Tibial artery (tissue), 4 donors: ENCODE data around the gene TBATA.

Experiments
- DNase-seq, 2 donors: peaks; one replicate each; pipeline ENCODE4 v3.0.0-alpha.2; 2019
- H3K27ac ChIP-seq, 2 donors: fragments of 200-600 bp; sonication (generic) in 1 of 2; 1 replicate in 1 of 2; 2 replicates in 1 of 2; pipeline ENCODE4 v1.5.1; 2018 to 2019; ENCODE audit warnings: mild to moderate bottlenecking in 1 of 2
- H3K27me3 ChIP-seq, 2 donors: fragments of 200-600 bp; sonication (generic) in 1 of 2; one replicate each; pipeline versions ENCODE4 v1.5.1 to v1.6.0; 2016 to 2019
- H3K36me3 ChIP-seq, 3 donors: fragments of 200-600 bp; sonication (generic) in 2 of 3; one replicate each; pipeline ENCODE4 v1.5.1; 2016 to 2019; ENCODE audit warnings: mild to moderate bottlenecking in 2 of 3
- H3K4me1 ChIP-seq, 4 donors: fragments of 200-600 bp; sonication (generic) in 2 of 4; 1 replicate in 3 of 4; 2 replicates in 1 of 4; pipeline ENCODE4 v1.5.1; 2016 to 2019
- H3K4me3 ChIP-seq, 2 donors: fragments of 200-600 bp; sonication (generic) in 1 of 2; 1 replicate in 1 of 2; 2 replicates in 1 of 2; pipeline ENCODE4 v1.5.1; 2018 to 2019; ENCODE audit warnings: mild to moderate bottlenecking in 2 of 2
- H3K9me3 ChIP-seq, 3 donors: fragments of 200-600 bp; sonication (generic) in 1 of 3; one replicate each; pipeline ENCODE4 v1.5.1; 2016 to 2019
- CTCF ChIP-seq, 2 experiments: fragments of 200-600 bp in 1 of 2; fragments of 450-650 bp in 1 of 2; IDR thresholded peaks; one replicate each; pipeline ENCODE4 v1.5.1; 2017 to 2019; ENCODE audit warnings: antibody characterized with exemption in 2 of 2, mild to moderate bottlenecking in 1 of 2, moderate library complexity in 1 of 2
- intact Hi-C: fragments of 100-400 bp; cut with DNase I; formaldehyde crosslinking; loops from one replicate; pipeline ENCODE4 v1.15.0; 2023; ENCODE audit warnings: low total_unique reads

The TBATA gene

GRCh38 chr10:70806841-70807240 lies 21.7 kb upstream of the TBATA start:
- DNase-seq = no peak
- TF ChIP-seq CTCF (IDR thresholded peaks at IDR 0.05) = no peak
- H3K36me3 ChIP-seq = no peaks in the 10 kb centered on the region
- H3K9me3 ChIP-seq = no peaks in the 10 kb centered on the region
- H3K27me3 ChIP-seq = no peaks in the 10 kb centered on the region
- intact Hi-C loops = no loop called here
- no peak overlapping the region for H3K27ac ChIP-seq
- no peak overlapping the region for H3K4me3 ChIP-seq
- H3K4me1 ChIP-seq = no peaks in the 10 kb centered on the region

GRCh38 chr10:70805619-70806215 lies 20.5 kb upstream of the TBATA start:
- Histone ChIP-seq H3K36me3 (no peaks in the 10 kb centered on the region), H3K4me1 (no peaks in the 10 kb centered on the region), H3K27me3 (no peaks in the 10 kb centered on the region), H3K27ac (no peak overlapping the region), H3K4me3 (no peak overlapping the region), H3K9me3 (no peaks in the 10 kb centered on the region)
- DNase-seq = no peak
- intact Hi-C loops = no loop called here
- no peak for TF ChIP-seq CTCF (IDR thresholded peaks at IDR 0.05)

- intact Hi-C loops = no loop called here
- Histone ChIP-seq H3K4me3 (no peak overlapping the region), H3K36me3 (no peaks in the 10 kb centered on the region), H3K27ac (no peak overlapping the region), H3K4me1 (no peaks in the 10 kb centered on the region), H3K27me3 (no peaks in the 10 kb centered on the region), H3K9me3 (no peaks in the 10 kb centered on the region)
- no peak for TF ChIP-seq CTCF (IDR thresholded peaks at IDR 0.05)
- no peak for DNase-seq
These were observed 19.2 kb upstream of the TBATA start for GRCh38 chr10:70804421-70804808.

GRCh38 chr10:70803775-70804420 lies 18.7 kb upstream of the TBATA start:
- Histone ChIP-seq H3K36me3 (no peaks in the 10 kb centered on the region), H3K27me3 (peaks cover 0 to 2% of the 10 kb centered on the region in 2 donors), H3K27ac (no peak overlapping the region), H3K4me3 (no peak overlapping the region), H3K9me3 (no peaks in the 10 kb centered on the region), H3K4me1 (no peaks in the 10 kb centered on the region)
- no peak for TF ChIP-seq CTCF (IDR thresholded peaks at IDR 0.05)
- intact Hi-C loops = no loop called here
- no peak for DNase-seq

GRCh38 chr10:70801854-70802253 lies 16.7 kb upstream of the TBATA start:
- Histone ChIP-seq H3K27me3 (peaks cover 0 to 16% of the 10 kb centered on the region in 2 donors), H3K4me3 (no peak overlapping the region), H3K4me1 (no peaks in the 10 kb centered on the region), H3K27ac (no peak overlapping the region), H3K36me3 (no peaks in the 10 kb centered on the region), H3K9me3 (no peaks in the 10 kb centered on the region)
- TF ChIP-seq CTCF (IDR thresholded peaks at IDR 0.05) = no peak
- intact Hi-C loops = no loop called here
- no peak for DNase-seq
